Suprapubic skin (tissue), 4 donors: Measurements from ENCODE around the gene SEMA5B. TPM values are rescaled to one million over a fixed set of nuclear protein-coding genes. Genes with fewer than 3 reads are reported as not detected.

Experiments
- DNase-seq, 2 donors: peaks; one replicate each; pipeline ENCODE4 v3.0.0-alpha.2; 2019; ENCODE audit warnings: low spot score in 2 of 2
- H3K27ac ChIP-seq: fragments of 200-600 bp; sonication (generic); one replicate; pipeline ENCODE4 v1.5.1; 2019
- H3K27me3 ChIP-seq: fragments of 200-600 bp; sonication (generic); one replicate; pipeline ENCODE4 v1.5.1; 2019
- H3K36me3 ChIP-seq: fragments of 200-600 bp; sonication (generic); one replicate; pipeline ENCODE4 v1.5.1; 2019
- H3K4me1 ChIP-seq: fragments of 200-600 bp; sonication (generic); one replicate; pipeline ENCODE4 v1.5.1; 2019
- H3K4me3 ChIP-seq: fragments of 200-600 bp; sonication (generic); one replicate; pipeline ENCODE4 v1.5.1; 2019; ENCODE audit warnings: mild to moderate bottlenecking
- H3K9me3 ChIP-seq: fragments of 200-600 bp; sonication (generic); one replicate; pipeline ENCODE4 v1.5.1; 2019
- CTCF ChIP-seq, 2 donors: fragments of 200-600 bp in 1 of 2; fragments of 450-650 bp in 1 of 2; sonication (generic) in 1 of 2; IDR thresholded peaks; one replicate each; pipeline ENCODE4 v1.5.1; 2016 to 2019; ENCODE audit warnings: antibody characterized with exemption in 2 of 2, mild to moderate bottlenecking in 1 of 2, moderate library complexity in 1 of 2
- EP300 ChIP-seq: sonication (generic); formaldehyde crosslinking; IDR thresholded peaks from one replicate; pipeline ENCODE4 v1.6.1; 2017; ENCODE audit warnings: antibody characterized with exemption
- POLR2A ChIP-seq, 2 donors: fragments of 450-650 bp; IDR thresholded peaks; one replicate each; pipeline ENCODE4 v1.6.1; 2017; ENCODE audit warnings: antibody characterized with exemption in 2 of 2, mild to moderate bottlenecking in 2 of 2, moderate library complexity in 2 of 2
- POLR2AphosphoS5 ChIP-seq, 3 donors: sonication (generic); formaldehyde crosslinking; IDR thresholded peaks; one replicate each; pipeline ENCODE4 v1.6.1; 2017; ENCODE audit warnings: antibody characterized with exemption in 3 of 3
- WGBS: methylation state at CpG from one replicate; pipeline ENCODE4 v1.1.5; 2018; 5-methylcytosine and 5-hydroxymethylcytosine counted together
- total RNA-seq, 4 donors: library from RNA; depleted of rRNA; stranded (reverse); fragments of >200 nt; gene quantifications; one replicate each; pipeline ENCODE4 v1.1.0, GENCODE V29; 2016

The SEMA5B gene
- 1 to 10 TPM in 3 of 4 donors, not detected in 1; 1.4 to 2.0 (median 1.8) TPM for total RNA-seq

GRCh38 chr3:123027292-123028232 is at the start of gene SEMA5B:
SEMA5B (minus strand) TSS chr3:123027763; CDS start chr3:122961263, 66,500 bp downstream.
- H3K27me3 ChIP-seq: peaks cover 90% of the 10 kb centered on the region
- TF ChIP-seq EP300: no peak
- TF ChIP-seq CTCF (IDR thresholded peaks at IDR 0.05): peak in 1 of 2 donors; percentile 27
- peaks cover 31% of the 10 kb centered on the region for H3K4me1 ChIP-seq
- WGBS: under 1% methylated on average over 71 of the region's 94 CpGs
- H3K27ac ChIP-seq: no peak within 1 kb of the TSS
- H3K9me3 ChIP-seq: no peaks in the 10 kb centered on the region
- no peak for DNase-seq
- H3K36me3 ChIP-seq: no peaks in the 10 kb centered on the region
- H3K4me3 ChIP-seq: peak within 1 kb of the TSS; percentile 53

- TF ChIP-seq EP300: no peak
- no peak for TF ChIP-seq POLR2A (IDR thresholded peaks at IDR 0.05)
- TF ChIP-seq POLR2AphosphoS5 (IDR thresholded peaks at IDR 0.05): no peak
- TF ChIP-seq CTCF (IDR thresholded peaks at IDR 0.05): no peak
- WGBS: 15% methylated on average over 6 of the region's 6 CpGs
- Histone ChIP-seq H3K27me3 (no peaks in the 10 kb centered on the region), H3K36me3 (no peaks in the 10 kb centered on the region), H3K4me1 (peaks cover 28% of the 10 kb centered on the region), H3K27ac (no peak overlapping the region), H3K9me3 (no peaks in the 10 kb centered on the region), H3K4me3 (no peak overlapping the region)
- no peak for DNase-seq
These were observed 49.2 kb upstream of the SEMA5B start for GRCh38 chr3:123076496-123077418.

- no peak for TF ChIP-seq POLR2AphosphoS5 (IDR thresholded peaks at IDR 0.05)
- TF ChIP-seq POLR2A (IDR thresholded peaks at IDR 0.05): no peak
- no peak for TF ChIP-seq CTCF (IDR thresholded peaks at IDR 0.05)
- TF ChIP-seq EP300: no peak
- no peaks in the 10 kb centered on the region for H3K27me3 ChIP-seq
- H3K4me3 ChIP-seq: no peak overlapping the region
- H3K9me3 ChIP-seq: no peaks in the 10 kb centered on the region
- no peaks in the 10 kb centered on the region for H3K36me3 ChIP-seq
- H3K4me1 ChIP-seq: peaks cover 25% of the 10 kb centered on the region
- WGBS: 57% methylated on average over 3 of the region's 4 CpGs
- no peak overlapping the region for H3K27ac ChIP-seq
- no peak for DNase-seq
These were observed 48.5 kb upstream of the SEMA5B start for GRCh38 chr3:123076112-123076495.

GRCh38 chr3:123075359-123075758 is 47.8 kb upstream of the SEMA5B start:
- no peak for DNase-seq
- Histone ChIP-seq H3K27me3 (no peaks in the 10 kb centered on the region), H3K4me3 (no peak overlapping the region), H3K36me3 (no peaks in the 10 kb centered on the region), H3K9me3 (no peaks in the 10 kb centered on the region), H3K27ac (no peak overlapping the region), H3K4me1 (peaks cover 19% of the 10 kb centered on the region)
- no peak for TF ChIP-seq POLR2AphosphoS5 (IDR thresholded peaks at IDR 0.05)
- no peak for TF ChIP-seq EP300
- TF ChIP-seq POLR2A (IDR thresholded peaks at IDR 0.05): no peak
- TF ChIP-seq CTCF (IDR thresholded peaks at IDR 0.05): no peak
- WGBS: 97% methylated on average over 1 of the region's 1 CpG
